GM23338 (cell line): ENCODE results near the gene GSG1L. TPM values are rescaled to one million over a fixed set of nuclear protein-coding genes. Genes with fewer than 3 reads are reported as not detected.

Source experiments
- ATAC-seq: fragments of 200-7000 bp; cut with Tn5 transposase; 3 replicates; pipeline ENCODE4 v1.9.1; 2020
- DNase-seq: peaks from one replicate; pipeline ENCODE4 v3.0.0-alpha.2; 2015; ENCODE audit warnings: low spot score
- H2AFZ ChIP-seq: fragments of 200-600 bp; sonication (generic); 2 replicates; pipeline ENCODE4 v1.8.0; 2016; ENCODE audit warnings: antibody characterized with exemption, mild to moderate bottlenecking, moderate library complexity
- H3F3A ChIP-seq: fragments of 200-600 bp; sonication (generic); replicated peaks from 2 replicates; pipeline ENCODE4 v1.8.0; 2017; ENCODE audit warnings: antibody characterized with exemption, mixed run types, low read depth
- H3K27ac ChIP-seq: fragments of 200-600 bp; sonication (generic); 2 replicates; pipeline ENCODE4 v1.6.1; 2016; ENCODE audit warnings: low read depth
- H3K27me3 ChIP-seq: fragments of 200-600 bp; sonication (generic); 2 replicates; pipeline ENCODE4 v1.8.0; 2016; ENCODE audit warnings: mild to moderate bottlenecking, mixed run types, moderate library complexity; ENCODE audit not compliant: insufficient read depth
- H3K36me3 ChIP-seq: fragments of 200-600 bp; sonication (generic); 2 replicates; pipeline ENCODE4 v1.8.0; 2016; ENCODE audit warnings: mild to moderate bottlenecking; ENCODE audit not compliant: insufficient read depth
- H3K4me1 ChIP-seq: fragments of 200-600 bp; sonication (generic); 2 replicates; pipeline ENCODE4 v1.8.0; 2016; ENCODE audit warnings: mild to moderate bottlenecking, moderate library complexity; ENCODE audit not compliant: insufficient read depth
- H3K4me2 ChIP-seq: fragments of 200-600 bp; sonication (generic); 2 replicates; pipeline ENCODE4 v1.7.1; 2017; ENCODE audit warnings: mixed run types
- H3K4me3 ChIP-seq: fragments of 200-600 bp; sonication (generic); 2 replicates; pipeline ENCODE4 v1.6.1; 2016; ENCODE audit warnings: mixed run types
- H3K79me2 ChIP-seq: fragments of 200-600 bp; sonication (generic); replicated peaks from 2 replicates; pipeline ENCODE4 v1.8.0; 2017; ENCODE audit warnings: mild to moderate bottlenecking; ENCODE audit not compliant: insufficient read depth
- H3K9me2 ChIP-seq: fragments of 200-600 bp; sonication (generic); 2 replicates; pipeline ENCODE4 v1.8.0; 2017; ENCODE audit not compliant: insufficient read depth
- H4K20me1 ChIP-seq: fragments of 200-600 bp; sonication (generic); replicated peaks from 2 replicates; pipeline ENCODE4 v1.8.0; 2017; ENCODE audit warnings: mild to moderate bottlenecking; ENCODE audit not compliant: insufficient read depth
- H3K27ac Mint-ChIP-seq: 2 replicates; pipeline ENCODE4 v1.8.0; 2020; ENCODE audit warnings: inconsistent platforms, mild to moderate bottlenecking, moderate library complexity, mixed read lengths
- H3K27me3 Mint-ChIP-seq: 3 replicates; pipeline ENCODE4 v1.8.0; 2022; ENCODE audit warnings: low read depth, mild to moderate bottlenecking, moderate library complexity, mixed read lengths, inconsistent platforms; ENCODE audit not compliant: insufficient read depth, poor library complexity
- H3K36me3 Mint-ChIP-seq: 3 replicates; pipeline ENCODE4 v1.8.0; 2021; ENCODE audit warnings: low read depth, mild to moderate bottlenecking, inconsistent platforms, moderate library complexity, mixed read lengths
- H3K4me1 Mint-ChIP-seq: 3 replicates; pipeline ENCODE4 v1.8.0; 2020; ENCODE audit warnings: mild to moderate bottlenecking, inconsistent platforms, mixed read lengths
- H3K4me3 Mint-ChIP-seq: 3 replicates; pipeline ENCODE4 v1.8.0; 2021; ENCODE audit warnings: moderate library complexity, mild to moderate bottlenecking, inconsistent platforms, mixed read lengths
- H3K9me3 Mint-ChIP-seq: 3 replicates; pipeline ENCODE4 v1.8.0; 2020; ENCODE audit warnings: moderate library complexity, mild to moderate bottlenecking, inconsistent platforms, mixed read lengths
- CREB1 ChIP-seq: fragments of 250-450 bp; sonication (Bioruptor Pico); IDR thresholded peaks from 2 replicates; pipeline ENCODE4 v1.5.0; 2020; ENCODE audit warnings: low read depth, mild to moderate bottlenecking, moderate library complexity
- CTCF ChIP-seq, 2 experiments: fragments of 200-600 bp in 1 of 2; sonication (generic) in 1 of 2; conservative IDR thresholded peaks; 2 replicates each; pipeline versions ENCODE4 v1.5.1 to v1.6.1; 2016 to 2017; ENCODE audit warnings: antibody characterized with exemption in 2 of 2, low read depth in 2 of 2, mild to moderate bottlenecking in 2 of 2, moderate library complexity in 1 of 2
- ETS1 ChIP-seq: IDR thresholded peaks from 2 replicates; pipeline ENCODE4 v1.6.1; 2016; ENCODE audit warnings: antibody characterized with exemption
- NANOG ChIP-seq: IDR thresholded peaks from 2 replicates; pipeline ENCODE4 v1.6.1; 2016; ENCODE audit warnings: antibody characterized with exemption, borderline replicate concordance
- STAT1 ChIP-seq: IDR thresholded peaks from one replicate; pipeline ENCODE4 v1.6.1; 2016; ENCODE audit warnings: antibody characterized with exemption; ENCODE audit not compliant: unreplicated experiment
- ZNF462 ChIP-seq: fragments of 250-450 bp; sonication (Bioruptor Pico); IDR thresholded peaks from 2 replicates; pipeline ENCODE4 v1.5.0; 2020; ENCODE audit warnings: mild to moderate bottlenecking, moderate library complexity
- polyA plus RNA-seq: library from polyadenylated mRNA; unstranded; fragments of >200 nt; fragmentation: Nextera tagmentation; extraction: Ambion mirVana; gene quantifications from 2 replicates; pipeline ENCODE4 v1.2.1, GENCODE V29; 2016
- total RNA-seq: library from RNA; depleted of rRNA; stranded (reverse); fragments of >200 nt; shearing (Covaris generic); gene quantifications from 2 replicates; pipeline ENCODE4 v1.2.3, GENCODE V29; 2014

Gene GSG1L
- total and polyA plus RNA-seq, 2 experiments from 2014 or later, result 0.36 to 0.63 TPM

- no peak overlapping the region for H3K27ac Mint-ChIP-seq
- Histone ChIP-seq H3K4me3 (no peak overlapping the region), H3K4me1 (no peaks in the 10 kb centered on the region), H4K20me1 (no peaks in the 10 kb centered on the region), H3F3A (no peaks in the 10 kb centered on the region), H2AFZ (no peak overlapping the region), H3K27ac (no peak overlapping the region), H3K36me3 (no peaks in the 10 kb centered on the region), H3K27me3 (no peaks in the 10 kb centered on the region), H3K4me2 (no peak overlapping the region), H3K9me2 (no peaks in the 10 kb centered on the region), H3K79me2 (no peaks in the 10 kb centered on the region)
- H3K27me3 Mint-ChIP-seq, result peaks cover 10% of the 10 kb centered on the region
- DNase-seq (no peak), ATAC-seq (no peak)
- TF ChIP-seq CREB1 (CRISPR knock-in tag) (no peak), ZNF462 (CRISPR knock-in tag) (no peak), NANOG (no peak), STAT1 (no peak), ETS1 (no peak)
- H3K4me3 Mint-ChIP-seq, result no peak overlapping the region
- no peaks in the 10 kb centered on the region for H3K9me3 Mint-ChIP-seq
- H3K36me3 Mint-ChIP-seq, result no peaks in the 10 kb centered on the region
- no peaks in the 10 kb centered on the region for H3K4me1 Mint-ChIP-seq
Observed at GRCh38 chr16:27819356-27819755, 244.2 kb downstream of the GSG1L start.

GRCh38 chr16:27818246-27818645, 245.3 kb downstream of the GSG1L start:
- DNase-seq, result no peak
- TF ChIP-seq CTCF (conservative IDR thresholded peaks at IDR 0.05; ENCODE audit: low read depth in 2 of 2), result no peak

More at GRCh38 chr16:27818246-27818645, 245.3 kb downstream of the GSG1L start:
- no peak overlapping the region for H3K27ac ChIP-seq
- H3F3A ChIP-seq, result no peaks in the 10 kb centered on the region
- H3K4me2 ChIP-seq, result no peak overlapping the region
- no peaks in the 10 kb centered on the region for H3K36me3 ChIP-seq
- H3K36me3 Mint-ChIP-seq, result no peaks in the 10 kb centered on the region
- no peaks in the 10 kb centered on the region for H3K4me1 ChIP-seq
- no peak for ATAC-seq
- no peaks in the 10 kb centered on the region for H3K9me2 ChIP-seq
- H2AFZ ChIP-seq, result no peak overlapping the region
- H3K4me3 Mint-ChIP-seq, result no peak overlapping the region
- H3K4me3 ChIP-seq, result no peak overlapping the region
- H3K27me3 ChIP-seq, result no peaks in the 10 kb centered on the region
- H3K79me2 ChIP-seq, result no peaks in the 10 kb centered on the region
- H3K9me3 Mint-ChIP-seq, result no peaks in the 10 kb centered on the region
- H4K20me1 ChIP-seq, result no peaks in the 10 kb centered on the region
- no peaks in the 10 kb centered on the region for H3K4me1 Mint-ChIP-seq
- H3K27ac Mint-ChIP-seq, result no peak overlapping the region
- H3K27me3 Mint-ChIP-seq, result peaks cover 8% of the 10 kb centered on the region
